Activated CD8-positive, alpha-beta memory T cell treated with anti-CD3 and anti-CD28 coated beads, Interleukin-2, amount 10 ng/mL, durations not matched to agents 7 days and 5 days (primary cell): Measurements from ENCODE around the gene KIF1B. TPM values are rescaled to one million over a fixed set of nuclear protein-coding genes. Genes with fewer than 3 reads are reported as not detected.

ENCODE experiments used
- ATAC-seq: fragments of 150-1000 bp; cut with Tn5 transposase; one replicate; pipeline ENCODE4 v1.10.0; 2021; ENCODE audit warnings: moderate library complexity
- CTCF ChIA-PET: fragments of 350-600 bp; sonication (Branson Sonifier 250); formaldehyde crosslinking; loops from one replicate; lab custom pipeline; 2021; ENCODE audit warnings: antibody characterized with exemption; lab: Charles Lee
- DNase-seq: peaks from one replicate; pipeline ENCODE4 v3.0.0-alpha.2; 2020
- H3K27ac Mint-ChIP-seq: one replicate; pipeline ENCODE4 v1.8.0; 2021; ENCODE audit warnings: mild to moderate bottlenecking, mixed read lengths
- H3K27me3 Mint-ChIP-seq: one replicate; pipeline ENCODE4 v1.8.0; 2021; ENCODE audit warnings: mixed read lengths
- H3K36me3 Mint-ChIP-seq: one replicate; pipeline ENCODE4 v1.8.0; 2021; ENCODE audit warnings: mild to moderate bottlenecking, mixed read lengths
- H3K4me1 Mint-ChIP-seq: one replicate; pipeline ENCODE4 v1.8.0; 2021; ENCODE audit warnings: mixed read lengths
- H3K4me3 Mint-ChIP-seq: one replicate; pipeline ENCODE4 v1.8.0; 2021; ENCODE audit warnings: mild to moderate bottlenecking, moderate library complexity, mixed read lengths
- H3K9me3 Mint-ChIP-seq: one replicate; pipeline ENCODE4 v1.8.0; 2022; ENCODE audit warnings: low read depth, mixed read lengths
- total RNA-seq, 2 experiments: library from RNA; stranded (reverse); gene quantifications; one replicate each; pipeline ENCODE4 v1.2.3, GENCODE V29; 2021

The KIF1B gene
- total RNA-seq, 2 experiments from 2014 or later, result 14.2 to 21.3 TPM

DNA sequence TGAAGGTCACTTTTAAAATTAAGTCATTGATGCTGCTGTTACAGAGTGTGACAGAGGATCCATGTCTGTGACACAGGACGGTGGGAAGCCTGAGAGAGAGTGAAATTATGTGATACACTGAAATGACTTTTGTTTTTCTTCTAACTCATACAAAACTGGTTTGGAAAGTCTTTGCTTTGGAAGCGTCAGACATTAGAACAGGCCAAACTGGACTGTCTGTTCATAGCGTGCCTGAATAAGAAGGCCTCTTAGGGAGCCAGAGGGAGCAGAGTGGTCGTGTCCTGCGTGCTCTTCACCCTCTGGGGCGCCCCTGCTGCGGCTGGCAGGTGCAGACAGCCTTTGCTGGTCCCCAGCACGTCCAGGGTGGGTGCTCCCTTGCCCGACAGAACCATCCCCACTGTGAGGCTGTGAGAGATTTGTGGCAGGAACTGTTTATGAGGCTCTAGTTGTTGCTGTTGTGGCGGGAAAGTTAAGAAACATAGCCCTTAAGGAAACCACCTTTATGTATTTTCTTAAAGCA, 168.8 kb downstream of the KIF1B start:
- Mint-ChIP-seq H3K27me3 (no peaks in the 10 kb centered on the region), H3K4me3 (no peak overlapping the region), H3K36me3 (peaks cover 2% of the 10 kb centered on the region), H3K9me3 (no peaks in the 10 kb centered on the region), H3K27ac (no peak overlapping the region), H3K4me1 (no peaks in the 10 kb centered on the region)
- no peak for DNase-seq
- ATAC-seq, result no peak
- CTCF ChIA-PET, result interaction anchor here (3.6 kb wide), 1 partner anchor 51 kb away, joined by 23 read pairs; the partner anchor contains the start of gene CENPS

- no peak for ATAC-seq
- CTCF ChIA-PET, result no interaction called here
- no peak for DNase-seq
- H3K27ac Mint-ChIP-seq, result no peak overlapping the region
- no peaks in the 10 kb centered on the region for H3K4me1 Mint-ChIP-seq
- H3K9me3 Mint-ChIP-seq, result no peaks in the 10 kb centered on the region
- H3K4me3 Mint-ChIP-seq, result no peak overlapping the region
- H3K27me3 Mint-ChIP-seq, result no peaks in the 10 kb centered on the region
- H3K36me3 Mint-ChIP-seq, result peaks cover 2% of the 10 kb centered on the region
Observed at GRCh38 chr1:10379676-10380075, 169.3 kb downstream of the KIF1B start.

- Mint-ChIP-seq H3K9me3 (no peaks in the 10 kb centered on the region), H3K4me3 (no peak overlapping the region), H3K27ac (no peak overlapping the region), H3K4me1 (no peaks in the 10 kb centered on the region), H3K36me3 (no peaks in the 10 kb centered on the region), H3K27me3 (no peaks in the 10 kb centered on the region)
- CTCF ChIA-PET, result interaction anchor here (0.6 to 1.7 kb wide), 3 partner anchors 8 to 195 kb away, joined by 3 to 5 read pairs (median 3); no protein-coding TSS in a partner anchor
- DNase-seq, result no peak
- no peak for ATAC-seq
Observed at GRCh38 chr1:10380594-10381275, 170.4 kb downstream of the KIF1B start.

DNA sequence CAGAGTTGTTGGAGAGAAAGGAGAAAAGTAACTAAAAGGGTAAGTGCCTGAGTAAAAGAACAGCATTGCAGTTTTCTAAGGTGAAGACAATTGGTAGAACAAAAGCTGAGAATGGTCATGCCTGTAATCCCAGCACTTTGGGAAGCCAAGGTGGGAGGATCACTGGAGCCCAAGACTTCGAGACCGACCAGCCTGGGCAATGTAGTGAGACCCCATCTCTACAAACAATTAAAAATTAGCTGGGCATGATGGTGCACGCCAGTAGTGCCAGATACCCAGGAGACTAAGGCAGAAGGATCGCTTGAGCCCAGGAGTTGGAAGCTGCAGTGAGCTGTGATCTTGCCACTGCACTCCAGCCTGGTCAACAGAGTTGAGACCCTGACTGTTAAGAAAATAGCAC, 173.3 kb downstream of the KIF1B start:
- no peak for ATAC-seq
- Mint-ChIP-seq H3K4me3 (no peak overlapping the region), H3K27ac (no peak overlapping the region), H3K27me3 (no peaks in the 10 kb centered on the region), H3K4me1 (no peaks in the 10 kb centered on the region), H3K9me3 (no peaks in the 10 kb centered on the region), H3K36me3 (no peaks in the 10 kb centered on the region)
- CTCF ChIA-PET, result interaction anchor here (1.3 kb wide), 1 partner anchor 14 kb away, joined by 3 read pairs; no protein-coding TSS in a partner anchor
- DNase-seq, result no peak

DNA sequence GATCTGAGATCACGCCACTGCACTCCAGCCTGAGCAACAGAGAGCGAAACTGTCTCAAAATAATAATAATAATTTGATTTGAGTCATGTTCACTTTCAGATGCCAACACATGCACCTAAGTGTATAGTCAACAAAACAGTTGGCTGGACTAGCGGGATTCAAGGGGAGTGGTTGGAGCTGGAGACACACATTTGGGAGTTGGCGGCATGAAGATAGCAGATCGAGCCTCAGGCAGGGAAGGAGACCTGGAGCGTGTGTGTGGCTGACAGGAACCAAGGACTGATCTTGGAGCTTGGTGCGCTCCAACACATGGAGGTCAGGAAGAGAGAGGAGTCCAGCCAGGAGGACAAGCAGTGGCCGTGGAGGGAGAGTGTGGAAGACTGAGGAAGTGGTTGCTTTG, 173.8 kb downstream of the KIF1B start:
- Mint-ChIP-seq H3K4me3 (no peak overlapping the region), H3K27ac (no peak overlapping the region), H3K36me3 (no peaks in the 10 kb centered on the region), H3K27me3 (no peaks in the 10 kb centered on the region), H3K9me3 (no peaks in the 10 kb centered on the region), H3K4me1 (no peaks in the 10 kb centered on the region)
- ATAC-seq, result no peak
- DNase-seq, result no peak
- CTCF ChIA-PET, result interaction anchor here (1.3 kb wide), 1 partner anchor 14 kb away, joined by 3 read pairs; no protein-coding TSS in a partner anchor

GRCh38 chr1:10386761-10387676, 176.6 kb downstream of the KIF1B start:
- H3K4me3 Mint-ChIP-seq, result no peak overlapping the region
- H3K27me3 Mint-ChIP-seq, result no peaks in the 10 kb centered on the region
- no peaks in the 10 kb centered on the region for H3K4me1 Mint-ChIP-seq
- no peak for DNase-seq
- H3K36me3 Mint-ChIP-seq, result no peaks in the 10 kb centered on the region
- H3K27ac Mint-ChIP-seq, result no peak overlapping the region
- CTCF ChIA-PET, result interaction anchor here (0.6 to 2.1 kb wide), 5 partner anchors 9 to 472 kb away, joined by 3 to 7 read pairs (median 3); partner anchors contain the start of genes KIF1B and PGD
- H3K9me3 Mint-ChIP-seq, result no peaks in the 10 kb centered on the region
- ATAC-seq, result no peak

DNA sequence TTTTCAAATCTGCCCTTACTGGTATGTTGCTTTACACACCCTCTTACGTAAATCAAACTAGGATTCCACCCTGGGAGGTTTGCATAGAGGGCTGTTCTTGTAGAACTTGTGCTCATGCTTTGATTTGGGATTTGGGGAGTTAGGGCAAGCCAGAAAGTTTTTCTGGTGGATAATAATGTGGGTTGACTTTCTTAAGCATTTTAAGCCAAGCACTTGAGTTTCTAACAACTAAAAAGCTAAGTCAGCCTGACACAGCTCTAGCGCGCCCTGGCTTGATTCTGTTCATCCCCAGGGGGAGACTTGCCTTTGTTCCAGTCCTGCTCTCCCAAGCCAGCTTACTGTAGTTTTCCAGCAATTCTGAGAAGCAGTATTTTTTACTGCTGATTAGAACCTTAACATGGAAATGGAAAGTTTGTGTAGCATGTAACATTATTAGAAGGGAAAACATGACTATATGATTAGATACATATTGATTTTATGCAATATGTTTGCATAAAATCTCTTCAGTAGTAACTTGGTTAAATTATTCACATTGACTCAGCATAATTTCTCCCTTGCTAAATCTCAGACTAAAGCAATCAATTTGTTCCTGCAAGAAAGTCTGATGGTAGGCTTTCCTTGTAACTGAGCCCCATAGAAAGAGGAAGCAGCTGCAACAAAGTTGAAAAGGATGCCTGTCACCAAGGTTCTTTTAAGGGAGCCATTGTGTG, 177.5 kb downstream of the KIF1B start:
- Mint-ChIP-seq H3K36me3 (no peaks in the 10 kb centered on the region), H3K27ac (no peak overlapping the region), H3K4me3 (no peak overlapping the region), H3K27me3 (no peaks in the 10 kb centered on the region), H3K9me3 (no peaks in the 10 kb centered on the region), H3K4me1 (no peaks in the 10 kb centered on the region)
- ATAC-seq (no peak), DNase-seq (no peak)
- CTCF ChIA-PET, result interaction anchor here (0.5 to 2.1 kb wide), 6 partner anchors 10 to 602 kb away, joined by 3 to 7 read pairs (median 3); partner anchors contain the start of genes KIF1B and PGD

GRCh38 chr1:10388387-10388715, 178.0 kb downstream of the KIF1B start:
- Mint-ChIP-seq H3K4me1 (no peaks in the 10 kb centered on the region), H3K27me3 (no peaks in the 10 kb centered on the region), H3K9me3 (no peaks in the 10 kb centered on the region), H3K27ac (no peak overlapping the region), H3K36me3 (no peaks in the 10 kb centered on the region), H3K4me3 (no peak overlapping the region)
- CTCF ChIA-PET, result interaction anchor here (0.5 to 2.1 kb wide), 6 partner anchors 10 to 602 kb away, joined by 3 to 7 read pairs (median 3); partner anchors contain the start of genes CENPS, KIF1B and PGD
- no peak for ATAC-seq
- no peak for DNase-seq

GRCh38 chr1:10389271-10389973, 179.1 kb downstream of the KIF1B start:
- CTCF ChIA-PET, result interaction anchor here (0.9 to 2.1 kb wide), 2 partner anchors 12 to 40 kb away, joined by 3 to 7 read pairs; partner anchors contain the start of gene CENPS
- Mint-ChIP-seq H3K36me3 (peaks cover 3% of the 10 kb centered on the region), H3K27me3 (no peaks in the 10 kb centered on the region), H3K9me3 (peaks cover 3% of the 10 kb centered on the region), H3K4me3 (no peak overlapping the region), H3K27ac (no peak overlapping the region), H3K4me1 (no peaks in the 10 kb centered on the region)
- DNase-seq (no peak), ATAC-seq (no peak)

GRCh38 chr1:10396870-10397269, 186.5 kb downstream of the KIF1B start:
- no peak for ATAC-seq
- CTCF ChIA-PET, result interaction anchor here (1.8 to 1.9 kb wide), 2 partner anchors 16 to 188 kb away, joined by 4 to 5 read pairs; no protein-coding TSS in a partner anchor
- peak overlapping the region; percentile 34 for H3K27ac Mint-ChIP-seq
- H3K4me3 Mint-ChIP-seq, result peak overlapping the region; percentile 29
- no peak for DNase-seq
- H3K4me1 Mint-ChIP-seq, result peaks cover 25% of the 10 kb centered on the region
- H3K27me3 Mint-ChIP-seq, result no peaks in the 10 kb centered on the region
- peaks cover 3% of the 10 kb centered on the region for H3K9me3 Mint-ChIP-seq
- H3K36me3 Mint-ChIP-seq, result peaks cover 11% of the 10 kb centered on the region

GRCh38 chr1:10398278-10398733, 187.9 kb downstream of the KIF1B start:
- H3K4me3 Mint-ChIP-seq, result peak overlapping the region; percentile 84
- H3K4me1 Mint-ChIP-seq, result peaks cover 28% of the 10 kb centered on the region
- DNase-seq, result no peak
- peaks cover 20% of the 10 kb centered on the region for H3K36me3 Mint-ChIP-seq
- no peak for ATAC-seq
- peak overlapping the region; percentile 57 for H3K27ac Mint-ChIP-seq
- CTCF ChIA-PET, result interaction anchor here (1.0 to 4.7 kb wide), 8 partner anchors 10 to 188 kb away, joined by 3 to 20 read pairs (median 6); partner anchors contain the start of genes CENPS and KIF1B
- H3K27me3 Mint-ChIP-seq, result no peaks in the 10 kb centered on the region
- H3K9me3 Mint-ChIP-seq, result peaks cover 3% of the 10 kb centered on the region
